ENCODE results near the gene TAF8.

The TAF8 gene

GRCh38 chr6:42066156-42066675 is 15.9 kb downstream of the TAF8 start:
- DNase-seq = no peak

DNA sequence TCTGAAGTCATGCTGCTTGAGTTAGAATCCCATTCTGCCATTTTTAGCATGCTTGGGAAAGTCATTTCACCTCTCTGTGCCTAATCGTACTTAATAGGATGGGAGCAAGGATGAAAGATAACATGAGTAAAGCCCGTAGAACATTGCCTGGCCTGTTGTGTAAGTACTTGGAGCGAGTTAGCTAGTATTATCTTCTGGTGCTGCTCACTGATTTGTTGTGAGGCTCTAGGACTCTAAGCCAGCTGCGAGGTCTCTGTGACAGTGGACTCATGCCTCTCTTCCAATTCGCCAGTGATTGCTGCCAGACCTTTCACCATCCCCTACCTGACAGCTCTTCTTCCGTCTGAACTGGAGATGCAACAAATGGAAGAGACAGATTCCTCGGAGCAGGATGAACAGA is 17.8 kb downstream of the TAF8 start:
- no peak for DNase-seq

DNA sequence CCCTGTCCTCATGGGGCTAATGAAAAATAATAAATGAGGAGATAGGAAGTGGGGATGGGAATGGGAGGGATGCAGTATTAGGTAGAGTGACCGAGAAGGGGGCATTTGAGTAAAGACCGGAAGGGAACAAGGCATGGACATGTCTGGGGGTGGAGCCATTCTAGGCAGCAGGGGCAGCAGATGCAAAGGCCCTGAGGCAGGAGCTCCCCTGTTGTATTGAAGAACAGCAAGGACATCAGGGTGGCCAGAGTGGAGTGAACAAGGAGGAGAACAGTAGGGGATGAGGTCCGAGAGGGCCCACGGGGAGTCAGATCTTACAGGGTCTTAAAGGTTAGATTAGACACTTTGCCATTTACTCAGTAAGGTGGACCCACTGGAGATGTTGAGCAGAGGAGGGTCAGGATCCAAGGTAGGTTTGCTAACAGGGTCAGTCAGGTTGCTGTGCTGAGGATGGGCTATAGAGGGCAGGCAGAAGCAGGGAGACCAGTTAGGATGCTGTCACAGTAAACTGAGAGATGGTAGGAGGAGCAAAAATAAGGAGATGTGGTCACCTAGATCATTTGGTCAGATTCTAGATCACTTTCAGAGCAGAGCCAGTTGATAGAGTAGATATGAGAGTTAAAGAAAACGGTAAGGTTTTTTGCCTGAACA is 18.7 kb downstream of the TAF8 start:
- no peak for DNase-seq

GRCh38 chr6:42071881-42072583 is 21.7 kb downstream of the TAF8 start:
- no peak for DNase-seq

DNA sequence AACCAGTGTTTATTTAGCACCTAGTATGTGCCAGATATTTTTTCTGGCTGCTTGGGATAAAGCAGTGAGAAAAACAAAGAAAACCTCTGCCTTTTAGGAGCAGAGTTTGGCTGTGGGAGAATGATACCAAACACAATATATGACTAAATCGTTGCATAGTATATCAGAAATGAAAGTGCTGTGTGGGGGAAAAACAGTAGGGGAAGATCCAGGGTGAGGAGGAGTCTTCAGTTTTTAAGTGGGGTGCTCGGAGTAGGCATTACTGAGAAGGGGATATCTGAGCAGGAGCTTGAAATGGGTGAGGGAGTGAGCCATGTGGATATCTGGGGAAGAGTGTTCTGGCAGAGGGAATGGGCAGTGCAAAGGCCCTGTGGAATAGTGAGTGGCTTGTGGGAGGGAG is 23.0 kb downstream of the TAF8 start:
- DNase-seq = no peak

DNA sequence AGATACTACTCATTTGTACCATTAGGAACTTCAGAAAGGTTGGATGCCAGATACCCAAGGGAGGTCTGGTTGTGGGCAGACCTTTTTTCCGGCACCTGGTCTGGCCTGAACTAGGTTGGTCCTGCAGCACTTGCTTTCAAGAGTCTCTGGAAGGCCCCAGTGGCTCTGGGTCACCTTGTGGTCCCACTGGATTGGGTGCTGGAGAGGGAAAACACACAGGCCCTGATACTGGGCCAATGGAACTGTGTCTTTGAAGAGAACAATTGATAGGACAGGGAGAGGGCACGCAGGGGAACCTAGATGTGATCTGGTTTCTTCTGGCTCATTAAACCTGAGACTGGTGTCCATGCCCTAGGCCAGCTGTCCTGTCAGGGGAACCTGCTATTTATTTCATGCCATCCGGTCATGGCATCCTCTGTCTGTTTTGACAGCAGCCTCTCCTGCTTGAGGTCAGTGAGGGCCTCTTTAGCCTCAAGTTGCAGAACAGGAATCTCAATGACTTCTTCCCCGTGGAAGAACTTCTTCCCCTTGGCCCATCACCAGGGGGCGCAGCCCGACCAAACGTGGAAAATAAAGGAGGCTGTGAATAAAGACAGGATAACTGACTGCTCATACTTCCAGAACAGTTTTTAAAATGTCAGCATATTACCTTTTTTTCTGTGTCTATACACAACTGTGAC is 25.0 kb downstream of the TAF8 start:
- peak; percentile 25 for DNase-seq

DNA sequence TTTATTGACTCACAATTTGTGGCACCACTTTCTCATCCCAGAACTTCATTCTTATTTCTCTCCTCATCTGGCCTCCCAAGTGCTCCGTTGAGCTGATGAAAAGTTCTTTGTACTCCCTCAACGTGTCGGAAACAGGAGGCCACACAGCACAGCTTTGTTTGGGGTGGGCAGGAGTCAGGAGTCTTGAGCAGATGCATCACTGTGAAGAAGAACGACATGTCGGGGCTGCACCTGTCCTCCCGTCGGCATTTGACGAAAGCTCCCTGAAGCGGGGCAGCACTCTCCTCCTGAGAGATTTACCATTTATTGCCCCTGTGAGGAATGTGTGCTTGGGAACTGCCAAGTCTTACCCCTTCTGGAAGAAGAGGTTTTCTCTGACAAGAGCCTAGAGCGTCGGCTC is 28.1 kb downstream of the TAF8 start:
- DNase-seq = no peak

GRCh38 chr6:42079941-42080464 is 29.7 kb downstream of the TAF8 start:
- no peak for DNase-seq

DNA sequence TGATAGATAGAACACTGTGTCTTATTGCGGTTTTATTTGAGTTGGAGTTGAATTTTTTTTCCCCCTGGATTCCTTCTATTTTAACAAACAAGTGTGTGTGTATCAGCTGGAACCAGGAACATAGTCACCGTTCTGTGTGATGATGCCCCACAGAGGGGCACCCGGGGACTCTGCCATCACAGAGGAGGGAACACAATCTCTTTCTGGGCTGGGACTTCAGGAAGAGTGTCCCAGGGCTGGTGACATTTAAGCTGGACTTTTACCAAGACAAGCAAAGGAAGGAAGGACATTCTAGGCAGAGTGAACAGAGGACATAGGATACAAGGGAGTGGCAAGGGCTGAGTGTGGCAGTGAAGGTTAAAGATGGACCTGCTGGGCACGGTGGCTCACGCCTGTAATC is 33.2 kb downstream of the TAF8 start:
- DNase-seq = no peak

DNA sequence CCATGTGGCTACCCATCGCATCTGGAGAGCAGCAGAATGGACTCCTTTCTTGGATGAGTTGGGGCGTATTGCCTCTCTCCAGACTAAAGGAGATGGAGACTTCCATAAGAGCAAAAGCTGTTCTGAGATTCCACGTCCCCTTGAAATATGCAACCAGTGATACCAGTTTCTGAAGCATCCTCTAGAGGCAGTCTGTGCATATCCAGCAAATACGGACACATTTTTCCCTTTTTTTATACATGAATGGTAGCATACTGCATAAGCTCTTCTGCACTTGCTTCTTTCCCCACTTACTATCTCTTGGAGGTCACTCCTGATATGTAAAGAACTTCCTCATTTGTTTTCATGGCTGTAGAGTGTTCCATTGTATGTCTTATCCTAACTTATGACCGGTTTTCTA is 34.6 kb downstream of the TAF8 start:
- no peak for DNase-seq

DNA sequence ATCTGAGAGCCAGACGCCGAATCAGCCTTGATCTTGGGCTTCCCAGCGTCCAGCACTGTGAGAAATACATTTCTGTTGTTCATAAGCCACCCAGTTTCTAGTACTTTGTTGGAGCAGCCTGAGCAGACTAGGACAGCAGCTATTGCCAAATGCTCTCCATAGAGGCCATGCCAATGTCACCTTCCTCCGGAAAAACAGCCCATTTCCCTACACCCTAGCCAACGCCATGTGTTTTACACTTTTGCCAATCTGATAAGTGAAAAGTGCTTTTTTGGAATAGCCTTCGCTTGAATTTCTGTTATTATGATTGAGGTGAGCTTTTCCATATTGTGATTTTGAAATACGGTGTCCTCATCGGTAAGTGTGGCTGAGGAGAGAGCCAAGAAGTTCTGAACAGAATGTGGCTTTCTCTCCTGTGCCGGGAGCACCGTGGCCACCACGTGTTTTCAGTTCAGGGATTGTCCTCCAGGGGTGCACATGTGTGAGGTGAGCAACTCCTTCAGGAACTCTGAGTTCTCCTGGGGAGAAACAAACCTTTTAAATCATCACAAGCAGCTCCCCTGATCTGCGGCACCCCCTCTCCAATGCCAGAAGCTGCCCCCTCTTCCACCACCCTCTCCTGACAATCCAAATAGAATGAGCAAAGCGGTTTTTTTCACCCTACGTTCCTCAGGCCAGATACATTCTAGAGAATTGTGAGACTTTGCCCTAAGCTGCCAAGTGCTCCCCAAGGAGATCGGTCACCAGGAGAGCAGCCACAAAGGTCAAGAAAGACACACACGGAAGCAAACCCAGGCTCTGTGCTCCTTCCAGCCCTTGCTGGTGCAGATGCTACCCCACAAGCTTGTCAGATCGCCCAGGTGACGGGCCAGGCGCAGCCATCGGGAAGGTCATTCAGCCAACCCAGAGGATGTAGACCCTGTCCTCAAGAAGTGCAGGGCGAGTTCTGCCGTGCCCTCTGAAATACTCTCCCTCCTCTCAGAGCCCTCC is 36.0 kb downstream of the TAF8 start:
- no peak for DNase-seq

DNA sequence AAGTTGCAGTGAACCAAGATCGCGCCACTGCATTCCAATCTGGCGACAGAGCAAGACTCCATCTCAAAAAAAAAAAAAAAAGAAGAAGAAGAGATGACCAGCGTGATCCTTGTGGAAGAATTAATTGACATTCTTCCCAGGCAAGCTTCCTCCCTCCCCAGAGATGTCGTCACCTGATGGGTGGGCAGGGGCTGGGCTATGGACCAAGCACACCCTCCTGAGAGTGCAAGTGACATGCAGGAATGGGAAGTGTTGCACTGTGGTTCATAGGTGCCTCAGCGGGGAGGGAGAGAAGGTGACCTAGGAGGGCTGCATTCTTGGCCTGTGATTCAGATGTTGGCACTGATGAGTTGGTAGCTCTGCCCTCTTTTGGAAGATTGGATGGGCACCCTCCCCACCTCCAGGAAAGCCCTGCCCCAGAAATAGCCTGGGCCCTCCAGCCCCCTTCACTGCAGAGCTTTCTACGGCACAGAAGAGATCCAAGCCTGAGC is 37.8 kb downstream of the TAF8 start:
- no peak for DNase-seq

DNA sequence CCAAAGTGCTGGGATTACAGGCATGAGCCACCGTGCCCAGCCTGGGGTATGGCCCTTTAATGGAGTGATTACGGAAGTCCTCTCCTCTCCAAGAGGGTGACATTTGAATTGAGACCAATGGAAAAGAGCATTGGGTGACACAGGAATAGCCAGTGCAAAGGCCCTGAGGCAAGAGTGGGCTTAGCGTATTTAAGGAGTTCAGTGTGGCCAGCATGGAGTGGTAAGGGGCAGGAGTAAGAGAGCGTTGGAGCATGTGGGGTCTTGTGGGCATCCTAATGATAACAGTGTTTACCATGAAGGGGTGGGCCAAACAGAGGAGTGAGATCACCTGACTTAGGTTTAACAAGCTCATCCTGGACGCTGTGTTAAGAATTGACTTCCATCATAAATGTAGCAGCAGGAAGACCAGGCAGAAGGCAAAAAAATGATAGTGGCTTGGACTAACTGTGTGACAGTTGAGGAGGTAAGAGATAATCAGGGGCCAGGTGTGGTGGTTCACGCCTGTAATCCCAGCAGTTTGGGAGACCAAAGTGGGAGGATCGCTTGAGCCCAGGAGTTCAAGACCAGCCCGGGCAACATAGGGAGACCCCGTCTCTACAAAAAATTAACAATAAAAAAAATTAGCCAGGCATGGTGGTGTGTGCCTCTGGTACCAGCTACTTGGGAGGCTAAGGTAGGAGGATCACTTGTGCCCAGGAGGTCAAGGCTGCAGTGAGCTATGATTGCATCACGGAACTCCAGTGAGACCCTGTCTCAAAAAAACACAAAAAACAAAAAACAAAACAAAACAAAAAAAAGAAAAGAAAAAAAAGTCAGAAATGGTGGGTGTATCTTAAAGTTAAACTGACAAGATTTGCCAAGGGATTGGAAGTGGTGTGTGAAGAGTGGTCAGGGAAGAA is 40.7 kb downstream of the TAF8 start:
- no peak for DNase-seq

GRCh38 chr6:42091718-42092023 is 41.3 kb downstream of the TAF8 start:
- DNase-seq = no peak

DNA sequence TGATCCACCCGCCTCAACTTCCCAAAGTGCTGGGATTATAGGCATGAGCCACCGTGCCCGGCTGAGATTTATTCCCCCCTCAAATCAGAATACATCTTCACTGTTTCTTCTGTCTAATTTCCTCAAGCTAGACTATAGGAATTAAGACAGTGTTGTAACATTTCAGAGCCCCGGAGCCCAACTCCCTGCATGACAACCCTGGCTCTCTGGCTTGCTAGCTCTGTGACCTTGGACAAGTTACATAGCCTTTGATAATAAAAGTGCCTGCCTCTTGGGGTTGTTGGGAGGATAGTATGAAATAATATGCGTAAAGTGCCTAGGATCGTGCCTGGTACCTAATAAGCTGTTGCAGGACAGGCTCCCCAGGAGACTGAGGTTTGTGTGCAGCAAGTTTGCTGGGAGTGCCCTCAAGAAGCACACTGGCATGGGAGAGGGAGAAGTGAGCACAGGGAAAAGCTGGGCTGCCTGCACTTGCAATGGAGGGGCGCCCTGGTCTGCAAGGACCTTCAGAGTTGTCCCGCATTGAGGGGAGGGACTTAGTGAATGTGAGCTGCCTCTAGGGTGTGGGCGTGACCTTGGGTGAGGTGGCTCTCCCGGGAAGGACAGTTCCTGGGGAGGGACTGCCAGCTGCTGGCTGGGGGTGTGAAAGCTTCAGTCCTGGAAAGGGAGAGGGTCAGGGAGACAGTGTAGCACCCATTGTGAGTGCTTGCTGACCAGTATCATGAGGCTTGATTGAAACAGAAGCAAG is 43.4 kb downstream of the TAF8 start:
- DNase-seq = no peak

DNA sequence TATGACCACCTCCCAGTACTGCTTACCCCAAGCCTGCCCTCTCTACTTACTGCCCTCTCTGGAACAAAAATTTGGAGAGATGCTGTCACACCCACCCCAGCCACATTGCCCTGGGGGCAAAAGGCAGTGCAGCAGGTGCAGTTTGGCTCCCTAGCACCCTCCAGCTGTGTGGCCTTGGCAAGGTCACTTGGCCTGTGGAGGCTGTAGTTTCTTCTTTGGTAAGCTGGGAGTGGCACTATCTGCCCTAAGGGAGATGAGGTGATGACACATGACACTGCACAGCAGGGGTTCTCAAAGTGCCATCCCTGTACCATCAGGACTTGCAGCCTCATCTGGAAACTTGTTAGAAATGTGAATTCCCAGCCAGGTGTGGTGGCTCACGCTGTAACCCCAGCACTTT is 44.8 kb downstream of the TAF8 start:
- no peak for DNase-seq

DNA sequence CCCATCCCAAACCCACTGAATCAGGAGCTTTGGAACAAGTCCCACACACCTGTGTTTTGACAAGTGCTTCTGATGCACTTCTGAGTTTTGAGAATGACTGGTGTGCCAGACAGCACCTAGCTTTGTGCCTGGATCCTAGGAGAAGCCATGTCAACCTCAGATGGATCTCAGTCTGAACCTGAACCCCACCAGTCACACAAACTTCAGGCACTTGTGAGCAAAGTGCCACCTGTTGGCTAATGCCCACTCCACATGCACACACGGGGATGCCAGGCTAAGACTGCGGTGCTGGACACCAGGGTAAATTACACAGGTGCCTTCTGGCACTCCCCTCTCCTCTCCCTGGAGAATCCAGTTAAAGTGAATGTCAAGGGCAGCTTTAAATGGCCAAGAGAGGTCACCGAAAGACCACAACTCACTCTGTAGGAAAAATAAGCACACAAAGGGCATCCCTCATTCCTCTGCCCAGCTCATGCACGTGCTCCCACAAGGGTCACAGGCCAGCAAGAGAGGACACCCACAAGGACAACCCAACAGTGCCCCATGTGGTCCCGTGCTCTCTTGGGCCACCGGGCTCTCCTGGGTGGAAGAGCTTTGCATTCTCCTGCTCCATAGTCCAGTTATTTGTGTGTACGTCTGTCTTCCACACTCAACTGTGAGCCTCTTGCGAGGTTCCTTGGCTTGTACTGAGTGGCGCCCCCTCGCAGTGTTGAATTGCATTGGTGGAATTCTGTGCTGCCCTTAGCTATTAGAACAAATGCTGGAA is 45.6 kb downstream of the TAF8 start:
- no peak for DNase-seq

- no peak for DNase-seq
These were observed 49.2 kb downstream of the TAF8 start for GRCh38 chr6:42099340-42100028.

All from CD4-positive, alpha-beta T cell treated with Interferon gamma for 1 hour (primary cell).